Measurements from ENCODE around the gene B3GAT2.

The B3GAT2 gene

GRCh38 chr6:70839286-70840266, 117.3 kb downstream of the B3GAT2 start:
- H3K36me3 ChIP-seq (ENCODE audit: control insufficient read depth in 1 of 2, insufficient read depth in 2 of 2, low read length in 2 of 2): no peaks in the 10 kb centered on the region
- H3K4me3 ChIP-seq (ENCODE audit: low read depth in 1 of 2, low read length in 2 of 2): no peak overlapping the region
- H3K4me1 ChIP-seq (ENCODE audit: control insufficient read depth in 1 of 2, insufficient read depth in 2 of 2, low read length in 2 of 2): peaks cover 0 to under 1% of the 10 kb centered on the region in 2 donors
- no peak overlapping the region for H3K27ac ChIP-seq (ENCODE audit: low read length)
- H3K9me3 ChIP-seq (ENCODE audit: control insufficient read depth in 1 of 2, low read length in 2 of 2): no peaks in the 10 kb centered on the region
- no peaks in the 10 kb centered on the region for H3K27me3 ChIP-seq (ENCODE audit: low read depth, low read length)

DNA sequence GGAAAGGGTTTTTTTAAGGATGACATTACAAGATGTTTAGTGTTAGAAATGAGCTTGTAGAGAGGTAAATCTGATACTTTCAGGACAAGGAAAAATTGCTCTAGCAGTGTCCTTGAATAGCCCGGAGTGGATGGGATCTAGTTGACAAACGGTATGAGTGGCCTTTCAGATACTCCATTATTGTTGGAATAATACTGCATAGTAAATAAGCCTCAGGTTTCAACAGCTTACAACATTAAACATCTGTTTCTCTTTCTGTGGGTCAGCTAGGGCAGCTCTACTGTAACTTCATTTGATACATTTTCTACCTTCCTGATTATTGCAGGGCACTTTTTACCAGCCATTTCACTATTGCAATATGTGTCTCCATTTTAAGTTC, 118.0 kb downstream of the B3GAT2 start:
- no peak overlapping the region for H3K4me3 ChIP-seq (ENCODE audit: low read depth in 1 of 2, low read length in 2 of 2)
- H3K36me3 ChIP-seq (ENCODE audit: control insufficient read depth in 1 of 2, insufficient read depth in 2 of 2, low read length in 2 of 2): no peaks in the 10 kb centered on the region
- H3K4me1 ChIP-seq (ENCODE audit: control insufficient read depth in 1 of 2, insufficient read depth in 2 of 2, low read length in 2 of 2): peaks cover 0 to 4% of the 10 kb centered on the region in 2 donors
- H3K9me3 ChIP-seq (ENCODE audit: control insufficient read depth in 1 of 2, low read length in 2 of 2): no peaks in the 10 kb centered on the region
- H3K27ac ChIP-seq (ENCODE audit: low read length): no peak overlapping the region
- no peaks in the 10 kb centered on the region for H3K27me3 ChIP-seq (ENCODE audit: low read depth, low read length)

- no peaks in the 10 kb centered on the region for H3K36me3 ChIP-seq (ENCODE audit: control insufficient read depth in 1 of 2, insufficient read depth in 2 of 2, low read length in 2 of 2)
- H3K4me1 ChIP-seq (ENCODE audit: control insufficient read depth in 1 of 2, insufficient read depth in 2 of 2, low read length in 2 of 2): peaks cover 0 to 4% of the 10 kb centered on the region in 2 donors
- H3K27me3 ChIP-seq (ENCODE audit: low read depth, low read length): no peaks in the 10 kb centered on the region
- H3K27ac ChIP-seq (ENCODE audit: low read length): no peak overlapping the region
- no peaks in the 10 kb centered on the region for H3K9me3 ChIP-seq (ENCODE audit: control insufficient read depth in 1 of 2, low read length in 2 of 2)
- no peak overlapping the region for H3K4me3 ChIP-seq (ENCODE audit: low read depth in 1 of 2, low read length in 2 of 2)
These were observed 122.3 kb downstream of the B3GAT2 start for GRCh38 chr6:70834520-70834919.

DNA sequence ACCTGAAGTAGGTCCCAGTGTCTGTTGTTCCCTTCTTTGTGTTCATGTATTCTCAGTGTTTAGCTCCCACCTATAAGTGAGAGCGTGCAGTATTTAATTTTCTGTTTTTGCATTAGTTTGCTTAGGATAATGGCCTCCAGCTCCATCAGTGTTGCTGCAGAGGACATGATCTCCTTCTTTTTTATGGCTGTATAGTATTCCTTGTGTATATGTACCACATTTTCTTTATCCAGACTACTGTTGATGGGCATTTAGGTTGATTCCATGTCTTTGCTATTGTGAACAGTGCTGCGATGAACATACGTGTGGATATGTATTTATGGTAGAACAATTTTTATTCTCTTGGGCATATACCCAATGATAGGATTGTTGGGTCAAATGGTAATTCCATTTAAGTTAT, 125.4 kb downstream of the B3GAT2 start:
- Histone ChIP-seq H3K4me3 (ENCODE audit: low read depth in 1 of 2, low read length in 2 of 2) (no peak overlapping the region), H3K27me3 (ENCODE audit: low read depth, low read length) (no peaks in the 10 kb centered on the region), H3K4me1 (ENCODE audit: control insufficient read depth in 1 of 2, insufficient read depth in 2 of 2, low read length in 2 of 2) (peaks cover 0 to 4% of the 10 kb centered on the region in 2 donors), H3K27ac (ENCODE audit: low read length) (no peak overlapping the region), H3K36me3 (ENCODE audit: control insufficient read depth in 1 of 2, insufficient read depth in 2 of 2, low read length in 2 of 2) (no peaks in the 10 kb centered on the region), H3K9me3 (ENCODE audit: control insufficient read depth in 1 of 2, low read length in 2 of 2) (no peaks in the 10 kb centered on the region)

DNA sequence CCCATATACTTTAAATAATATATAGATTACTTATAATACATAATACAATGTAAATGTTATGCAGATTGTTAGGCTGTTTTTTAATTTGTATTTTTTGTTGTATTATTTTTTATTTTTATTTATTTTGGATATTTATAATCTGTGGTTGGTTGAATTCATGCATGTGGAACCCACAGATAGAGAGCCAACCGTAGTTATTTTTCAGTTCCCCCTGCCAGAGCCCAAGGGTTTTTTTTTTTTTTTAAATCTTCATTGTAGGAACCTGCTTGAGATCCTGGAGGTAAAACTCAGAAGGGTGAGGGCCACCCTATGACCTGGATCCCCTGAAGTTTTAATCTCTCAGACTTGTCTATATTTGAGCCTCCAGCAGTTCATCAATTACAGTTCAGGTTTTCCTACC, 133.2 kb downstream of the B3GAT2 start:
- Histone ChIP-seq H3K9me3 (ENCODE audit: control insufficient read depth in 1 of 2, low read length in 2 of 2) (no peaks in the 10 kb centered on the region), H3K27ac (ENCODE audit: low read length) (no peak overlapping the region), H3K36me3 (ENCODE audit: control insufficient read depth in 1 of 2, insufficient read depth in 2 of 2, low read length in 2 of 2) (no peaks in the 10 kb centered on the region), H3K4me1 (ENCODE audit: control insufficient read depth in 1 of 2, insufficient read depth in 2 of 2, low read length in 2 of 2) (no peaks in the 10 kb centered on the region), H3K27me3 (ENCODE audit: low read depth, low read length) (no peaks in the 10 kb centered on the region), H3K4me3 (ENCODE audit: low read depth in 1 of 2, low read length in 2 of 2) (no peak overlapping the region)

DNA sequence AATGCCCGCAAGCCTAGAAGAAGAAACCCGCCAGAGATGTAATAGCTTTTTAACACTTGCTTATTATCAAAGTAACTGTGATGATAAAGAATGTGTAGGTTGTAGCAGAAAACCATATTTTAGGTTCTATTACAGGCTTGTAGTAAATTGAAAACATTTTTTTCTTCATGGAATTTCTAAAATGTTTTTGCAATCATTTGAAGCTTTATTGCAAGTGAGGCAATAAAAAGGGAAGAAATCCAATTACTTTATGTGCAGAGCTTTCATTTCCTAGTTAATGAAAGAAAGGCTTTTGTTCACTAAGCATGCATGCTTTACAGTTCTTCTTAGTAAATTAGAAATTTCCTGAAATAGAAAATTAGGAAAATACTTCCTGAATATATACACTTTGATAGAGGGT, 135.1 kb downstream of the B3GAT2 start:
- Histone ChIP-seq H3K4me3 (ENCODE audit: low read depth in 1 of 2, low read length in 2 of 2) (no peak overlapping the region), H3K9me3 (ENCODE audit: control insufficient read depth in 1 of 2, low read length in 2 of 2) (no peaks in the 10 kb centered on the region), H3K27me3 (ENCODE audit: low read depth, low read length) (no peaks in the 10 kb centered on the region), H3K27ac (ENCODE audit: low read length) (no peak overlapping the region), H3K4me1 (ENCODE audit: control insufficient read depth in 1 of 2, insufficient read depth in 2 of 2, low read length in 2 of 2) (no peaks in the 10 kb centered on the region), H3K36me3 (ENCODE audit: control insufficient read depth in 1 of 2, insufficient read depth in 2 of 2, low read length in 2 of 2) (no peaks in the 10 kb centered on the region)

DNA sequence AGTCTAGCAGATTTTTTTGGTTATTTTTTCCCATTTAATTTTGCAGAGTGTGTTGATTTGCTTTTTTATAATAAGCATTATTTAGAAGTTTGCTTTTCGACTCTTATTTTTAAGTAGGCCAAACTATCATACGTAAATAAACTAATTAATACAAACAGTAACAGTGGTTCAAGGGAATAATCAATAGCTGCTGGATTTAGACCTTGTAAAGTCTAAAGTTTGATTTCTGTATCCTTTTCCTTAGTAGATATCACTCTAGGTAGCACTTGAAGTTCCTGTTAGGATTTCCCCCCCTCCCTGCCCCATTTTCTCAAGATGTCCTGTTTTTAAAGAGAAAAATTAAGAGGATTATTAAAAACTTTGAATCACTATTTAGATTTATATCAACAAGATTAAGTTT, 136.1 kb downstream of the B3GAT2 start:
- no peak overlapping the region for H3K4me3 ChIP-seq (ENCODE audit: low read depth in 1 of 2, low read length in 2 of 2)
- no peaks in the 10 kb centered on the region for H3K27me3 ChIP-seq (ENCODE audit: low read depth, low read length)
- no peaks in the 10 kb centered on the region for H3K4me1 ChIP-seq (ENCODE audit: control insufficient read depth in 1 of 2, insufficient read depth in 2 of 2, low read length in 2 of 2)
- no peak overlapping the region for H3K27ac ChIP-seq (ENCODE audit: low read length)
- no peaks in the 10 kb centered on the region for H3K9me3 ChIP-seq (ENCODE audit: control insufficient read depth in 1 of 2, low read length in 2 of 2)
- no peaks in the 10 kb centered on the region for H3K36me3 ChIP-seq (ENCODE audit: control insufficient read depth in 1 of 2, insufficient read depth in 2 of 2, low read length in 2 of 2)

- H3K4me1 ChIP-seq (ENCODE audit: control insufficient read depth in 1 of 2, insufficient read depth in 2 of 2, low read length in 2 of 2): no peaks in the 10 kb centered on the region
- H3K27me3 ChIP-seq (ENCODE audit: low read depth, low read length): no peaks in the 10 kb centered on the region
- H3K27ac ChIP-seq (ENCODE audit: low read length): no peak overlapping the region
- H3K9me3 ChIP-seq (ENCODE audit: control insufficient read depth in 1 of 2, low read length in 2 of 2): no peaks in the 10 kb centered on the region
- no peak overlapping the region for H3K4me3 ChIP-seq (ENCODE audit: low read depth in 1 of 2, low read length in 2 of 2)
- no peaks in the 10 kb centered on the region for H3K36me3 ChIP-seq (ENCODE audit: control insufficient read depth in 1 of 2, insufficient read depth in 2 of 2, low read length in 2 of 2)
These were observed 137.2 kb downstream of the B3GAT2 start for GRCh38 chr6:70819646-70820045.

DNA sequence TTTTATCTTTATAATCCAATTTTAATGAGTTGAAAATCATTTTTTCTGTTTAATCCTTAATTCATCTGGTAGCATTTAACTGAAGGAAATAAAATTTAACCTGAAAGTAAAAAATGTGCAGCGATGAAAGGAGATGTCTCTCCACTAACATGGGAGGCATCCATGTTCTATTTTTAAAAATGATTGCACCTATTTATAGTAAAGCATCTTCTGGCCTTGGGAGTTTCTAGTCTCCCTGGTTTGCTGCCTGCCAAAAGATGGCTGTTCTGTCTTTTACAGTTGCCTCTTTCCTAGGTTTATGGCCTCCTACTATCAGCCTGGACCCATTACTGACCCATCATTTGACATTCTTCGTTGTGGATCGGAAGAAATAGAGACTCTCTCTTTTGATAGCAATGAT, 143.0 kb downstream of the B3GAT2 start:
- no peaks in the 10 kb centered on the region for H3K4me1 ChIP-seq (ENCODE audit: control insufficient read depth in 1 of 2, insufficient read depth in 2 of 2, low read length in 2 of 2)
- no peaks in the 10 kb centered on the region for H3K27me3 ChIP-seq (ENCODE audit: low read depth, low read length)
- H3K27ac ChIP-seq (ENCODE audit: low read length): no peak overlapping the region
- no peak overlapping the region for H3K4me3 ChIP-seq (ENCODE audit: low read depth in 1 of 2, low read length in 2 of 2)
- H3K36me3 ChIP-seq (ENCODE audit: control insufficient read depth in 1 of 2, insufficient read depth in 2 of 2, low read length in 2 of 2): peaks cover 0 to 4% of the 10 kb centered on the region in 2 donors
- H3K9me3 ChIP-seq (ENCODE audit: control insufficient read depth in 1 of 2, low read length in 2 of 2): no peaks in the 10 kb centered on the region

DNA sequence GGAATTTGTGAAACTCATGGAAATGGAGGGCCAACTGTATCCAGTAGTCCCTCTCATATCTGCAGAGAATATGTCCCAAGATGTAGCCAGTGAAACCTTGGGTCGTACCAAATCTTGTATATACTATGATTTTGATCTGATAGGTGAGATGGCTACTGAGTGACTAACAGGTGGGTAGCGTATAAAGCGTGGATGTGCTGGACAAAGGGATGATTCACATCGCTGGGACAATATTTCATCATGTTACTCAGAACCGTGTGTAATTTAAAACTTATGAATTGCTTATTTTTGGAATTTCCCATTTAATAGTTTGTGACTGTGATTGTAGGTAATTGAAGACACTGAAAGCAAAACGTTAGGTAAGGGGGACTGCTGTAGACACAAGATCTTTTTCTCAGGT, 145.1 kb downstream of the B3GAT2 start:
- Histone ChIP-seq H3K4me3 (ENCODE audit: low read depth in 1 of 2, low read length in 2 of 2) (no peak overlapping the region), H3K36me3 (ENCODE audit: control insufficient read depth in 1 of 2, insufficient read depth in 2 of 2, low read length in 2 of 2) (peaks cover 0 to 4% of the 10 kb centered on the region in 2 donors), H3K27me3 (ENCODE audit: low read depth, low read length) (no peaks in the 10 kb centered on the region), H3K9me3 (ENCODE audit: control insufficient read depth in 1 of 2, low read length in 2 of 2) (no peaks in the 10 kb centered on the region), H3K27ac (ENCODE audit: low read length) (no peak overlapping the region), H3K4me1 (ENCODE audit: control insufficient read depth in 1 of 2, insufficient read depth in 2 of 2, low read length in 2 of 2) (no peaks in the 10 kb centered on the region)

Data from muscle layer of duodenum (tissue), 2 donors.